EH (cell line): ENCODE data around the gene TMEM140.
"Not testable (repeated sequence)": the region's sequence is repeated elsewhere in the genome, so short reads cannot be mapped to it uniquely, and the experiment has no call there.

Experiments
- DNase-seq: peaks from one replicate; pipeline ENCODE4 v3.0.0-alpha.2; 2015; ENCODE audit warnings: low read depth

TMEM140 gene

GRCh38 chr7:135158874-135159273 lies 11.0 kb downstream of the TMEM140 start:
- DNase-seq: no peak

GRCh38 chr7:135159359-135160085 lies 11.7 kb downstream of the TMEM140 start:
- DNase-seq: peak; percentile 13

- DNase-seq: peak; percentile 70
Observed at GRCh38 chr7:135160098-135160857, 12.4 kb downstream of the TMEM140 start.

- DNase-seq: peak; percentile 12
Observed at GRCh38 chr7:135160858-135161653, 13.2 kb downstream of the TMEM140 start.

- no peak for DNase-seq
Observed at GRCh38 chr7:135161669-135162068, 13.8 kb downstream of the TMEM140 start.

- no peak for DNase-seq
Observed at GRCh38 chr7:135162382-135163001, 14.6 kb downstream of the TMEM140 start.

GRCh38 chr7:135164357-135165061 lies 16.6 kb downstream of the TMEM140 start:
- DNase-seq: no peak

GRCh38 chr7:135165862-135166261 lies 18.0 kb downstream of the TMEM140 start:
- DNase-seq: no peak

GRCh38 chr7:135166338-135166990 lies 18.6 kb downstream of the TMEM140 start:
- no peak for DNase-seq

GRCh38 chr7:135167365-135167917 lies 19.6 kb downstream of the TMEM140 start:
- no peak for DNase-seq

- DNase-seq: no peak
Observed at GRCh38 chr7:135168001-135168400, 20.1 kb downstream of the TMEM140 start.

GRCh38 chr7:135168489-135169140 lies 20.7 kb downstream of the TMEM140 start:
- DNase-seq: no peak

GRCh38 chr7:135169141-135169963 lies 21.5 kb downstream of the TMEM140 start:
- peak; percentile 49 for DNase-seq

GRCh38 chr7:135169964-135170273 lies 22.0 kb downstream of the TMEM140 start:
- DNase-seq: no peak

GRCh38 chr7:135170274-135170997 lies 22.6 kb downstream of the TMEM140 start, which contains the start of gene CYREN:
TSS of gene CYREN (minus strand) at chr7:135170707. CDS start at chr7:135168922, 1,785 bp downstream.
- DNase-seq: peak; percentile 95

- not testable (repeated sequence) for DNase-seq
Observed at GRCh38 chr7:135170998-135171481, 23.2 kb downstream of the TMEM140 start.

- peak; percentile 73 for DNase-seq
Observed at GRCh38 chr7:135171581-135172291, 23.9 kb downstream of the TMEM140 start.

GRCh38 chr7:135173916-135174315 lies 26.0 kb downstream of the TMEM140 start:
- not testable (repeated sequence) for DNase-seq
